ENCODE results near the gene TXNDC11. TPM values are rescaled to one million over a fixed set of nuclear protein-coding genes. Genes with fewer than 3 reads are reported as not detected.

The TXNDC11 gene
- total and polyA plus RNA-seq, 3 experiments from 2014 or later: 32.8 to 57.8 (median 38.8) TPM

DNA sequence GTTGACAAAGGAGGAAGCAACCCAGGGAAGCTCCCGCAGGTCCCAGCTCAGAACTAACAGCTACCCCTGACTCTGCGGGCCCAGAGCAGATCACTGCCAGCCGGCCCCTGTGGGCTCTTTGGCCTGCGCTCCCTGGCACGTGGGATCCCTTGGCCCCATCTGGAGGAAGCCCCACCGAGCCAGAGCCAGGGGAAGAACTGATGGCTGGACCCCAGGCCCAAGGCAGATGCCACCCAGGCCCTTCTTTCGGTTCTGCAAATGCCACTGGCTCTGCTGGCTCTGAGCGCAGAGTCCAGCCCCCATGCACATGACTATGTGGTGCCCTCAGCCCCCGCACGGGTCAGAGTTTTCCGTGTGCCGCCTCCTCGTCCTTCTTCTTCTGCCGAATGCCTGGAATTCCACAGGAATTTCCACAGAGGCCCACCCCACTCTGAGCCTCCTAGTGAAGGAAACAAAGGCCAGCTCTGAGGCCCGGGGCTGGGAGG lies 110.2 kb downstream of the TXNDC11 start:
- H3K4me1 ChIP-seq (ENCODE audit: insufficient read depth, low read length): peaks cover 13% of the 10 kb centered on the region
- H3K27ac Mint-ChIP-seq: no peak overlapping the region
- H3K36me3 ChIP-seq (ENCODE audit: insufficient read depth, low read length): no peaks in the 10 kb centered on the region
- H3K4me1 Mint-ChIP-seq: peaks cover 20 to 42% (median 32%) of the 10 kb centered on the region in 3 donors
- DNase-seq: no peak
- ChIA-PET POLR2A (no interaction called here), CTCF (interaction anchor here (2.8 kb wide), 1 partner anchor 100 kb away, joined by 8 read pairs; no protein-coding TSS in a partner anchor)
- H3K9me3 Mint-ChIP-seq: no peaks in the 10 kb centered on the region
- no peak overlapping the region for H3K27ac ChIP-seq (ENCODE audit: low read depth, low read length)
- H3K4me3 ChIP-seq (ENCODE audit: low read length): no peak overlapping the region
- no peaks in the 10 kb centered on the region for H3K27me3 Mint-ChIP-seq
- H3K27me3 ChIP-seq (ENCODE audit: insufficient read depth, low read length, poor library complexity, severe bottlenecking): no peaks in the 10 kb centered on the region
- no peak overlapping the region for H3K4me3 Mint-ChIP-seq
- no peaks in the 10 kb centered on the region for H3K36me3 Mint-ChIP-seq
- H3K9me3 ChIP-seq (ENCODE audit: low read length): no peaks in the 10 kb centered on the region

DNA sequence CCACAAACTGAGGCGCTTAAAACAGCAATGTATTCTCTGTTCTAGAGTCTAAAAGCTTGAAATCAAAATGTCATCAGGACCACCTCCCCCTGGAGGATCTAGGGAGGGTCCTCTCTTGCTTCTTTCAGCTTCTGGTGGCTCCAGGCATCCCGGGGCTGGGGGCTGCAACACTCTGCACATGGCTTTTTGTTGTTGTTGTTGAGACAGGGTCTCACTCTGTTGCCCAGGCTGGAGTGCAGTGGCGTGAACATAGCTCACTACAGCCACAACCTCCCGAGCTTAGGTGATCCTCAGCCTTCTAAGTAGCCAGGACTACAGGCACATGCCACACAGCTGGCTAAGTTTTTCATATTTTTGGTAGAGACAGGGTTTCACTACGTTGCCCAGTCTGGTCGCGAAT lies 111.4 kb downstream of the TXNDC11 start:
- DNase-seq: no peak
- peaks cover 22 to 42% (median 32%) of the 10 kb centered on the region in 3 donors for H3K4me1 Mint-ChIP-seq
- no peaks in the 10 kb centered on the region for H3K27me3 ChIP-seq (ENCODE audit: insufficient read depth, low read length, poor library complexity, severe bottlenecking)
- H3K27ac Mint-ChIP-seq: peak overlapping the region in 1 of 8 donors; percentile 21
- no peak overlapping the region for H3K27ac ChIP-seq (ENCODE audit: low read depth, low read length)
- no peaks in the 10 kb centered on the region for H3K27me3 Mint-ChIP-seq
- POLR2A ChIA-PET: no interaction called here
- H3K4me1 ChIP-seq (ENCODE audit: insufficient read depth, low read length): peaks cover 13% of the 10 kb centered on the region
- H3K36me3 Mint-ChIP-seq: no peaks in the 10 kb centered on the region
- H3K9me3 Mint-ChIP-seq: no peaks in the 10 kb centered on the region
- CTCF ChIA-PET: interaction anchor here (0.7 to 2.8 kb wide), 3 partner anchors 9 to 99 kb away, joined by 3 to 8 read pairs (median 6); no protein-coding TSS in a partner anchor
- H3K36me3 ChIP-seq (ENCODE audit: insufficient read depth, low read length): no peaks in the 10 kb centered on the region
- no peak overlapping the region for H3K4me3 Mint-ChIP-seq
- no peaks in the 10 kb centered on the region for H3K9me3 ChIP-seq (ENCODE audit: low read length)
- H3K4me3 ChIP-seq (ENCODE audit: low read length): no peak overlapping the region

DNA sequence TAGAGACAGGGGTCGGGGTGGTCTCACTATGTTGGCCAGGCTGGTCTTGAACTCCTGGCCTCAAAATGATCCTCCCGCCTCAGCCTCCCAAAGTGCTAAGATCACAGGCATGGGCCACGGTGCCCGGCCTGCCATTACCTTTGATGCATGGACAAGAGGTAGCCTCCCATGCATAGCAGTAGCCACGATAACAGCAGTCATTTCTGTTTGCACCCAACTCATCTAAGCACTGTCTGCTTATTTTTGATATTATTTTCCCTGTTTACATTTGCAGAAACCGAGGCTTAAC lies 111.9 kb downstream of the TXNDC11 start:
- Mint-ChIP-seq H3K9me3 (no peaks in the 10 kb centered on the region), H3K27ac (peak overlapping the region in 2 of 8 donors; percentile 21 to 87), H3K4me3 (no peak overlapping the region), H3K36me3 (no peaks in the 10 kb centered on the region), H3K27me3 (no peaks in the 10 kb centered on the region), H3K4me1 (peaks cover 25 to 46% (median 36%) of the 10 kb centered on the region in 3 donors)
- DNase-seq: no peak
- Histone ChIP-seq H3K27ac (ENCODE audit: low read depth, low read length) (no peak overlapping the region), H3K4me3 (ENCODE audit: low read length) (no peak overlapping the region), H3K36me3 (ENCODE audit: insufficient read depth, low read length) (no peaks in the 10 kb centered on the region), H3K27me3 (ENCODE audit: insufficient read depth, low read length, poor library complexity, severe bottlenecking) (no peaks in the 10 kb centered on the region), H3K4me1 (ENCODE audit: insufficient read depth, low read length) (peaks cover 13% of the 10 kb centered on the region), H3K9me3 (ENCODE audit: low read length) (no peaks in the 10 kb centered on the region)
- POLR2A ChIA-PET: no interaction called here
- CTCF ChIA-PET: interaction anchor here (0.6 to 2.8 kb wide), 4 partner anchors 9 to 679 kb away, joined by 3 to 8 read pairs (median 5); no protein-coding TSS in a partner anchor

DNA sequence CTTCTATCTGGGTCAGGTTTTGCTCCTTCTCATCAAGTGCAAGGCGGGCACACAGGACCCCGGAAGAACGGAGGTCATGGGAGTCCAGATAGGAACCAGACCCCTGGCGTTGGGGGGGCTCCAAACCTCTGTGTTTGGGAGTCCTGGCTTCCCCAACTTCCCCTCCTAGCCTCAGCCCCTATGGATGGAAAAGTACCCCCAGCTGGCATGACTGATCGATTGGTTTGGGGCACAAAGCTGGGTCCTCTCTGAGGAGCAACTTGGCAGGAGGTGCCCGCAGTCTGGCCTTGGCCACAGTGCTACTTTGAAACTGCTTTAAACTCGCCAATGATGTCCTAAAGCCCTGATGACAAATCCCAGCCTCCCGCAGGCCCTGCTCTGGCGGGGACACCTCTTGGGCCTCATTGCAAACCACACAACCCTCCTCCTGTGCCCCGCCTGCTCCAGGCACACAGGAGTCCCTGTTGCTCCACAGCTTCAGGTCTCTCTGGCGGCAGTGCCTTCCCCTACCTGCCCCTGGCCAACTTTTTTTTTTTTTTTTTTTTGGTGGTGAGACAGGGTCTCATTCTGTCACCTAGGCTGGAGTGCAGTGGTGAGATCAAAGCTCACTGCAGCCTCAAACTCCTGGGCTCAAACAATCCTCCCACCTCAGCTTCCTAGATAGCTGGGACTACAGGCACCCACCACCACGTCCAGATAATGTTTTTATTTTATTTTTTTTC lies 112.5 kb downstream of the TXNDC11 start:
- H3K27me3 Mint-ChIP-seq: no peaks in the 10 kb centered on the region
- Histone ChIP-seq H3K27me3 (ENCODE audit: insufficient read depth, low read length, poor library complexity, severe bottlenecking) (no peaks in the 10 kb centered on the region), H3K36me3 (ENCODE audit: insufficient read depth, low read length) (no peaks in the 10 kb centered on the region), H3K9me3 (ENCODE audit: low read length) (no peaks in the 10 kb centered on the region), H3K4me3 (ENCODE audit: low read length) (no peak overlapping the region), H3K27ac (ENCODE audit: low read depth, low read length) (no peak overlapping the region), H3K4me1 (ENCODE audit: insufficient read depth, low read length) (peaks cover 16% of the 10 kb centered on the region)
- DNase-seq: no peak
- H3K9me3 Mint-ChIP-seq: no peaks in the 10 kb centered on the region
- H3K4me1 Mint-ChIP-seq: peaks cover 30 to 51% (median 41%) of the 10 kb centered on the region in 3 donors
- H3K27ac Mint-ChIP-seq: peak overlapping the region in 2 of 8 donors; percentile 58 to 87
- no peak overlapping the region for H3K4me3 Mint-ChIP-seq
- POLR2A ChIA-PET: no interaction called here
- CTCF ChIA-PET: interaction anchor here (0.6 to 2.8 kb wide), 4 partner anchors 8 to 679 kb away, joined by 4 to 8 read pairs (median 5); no protein-coding TSS in a partner anchor
- H3K36me3 Mint-ChIP-seq: no peaks in the 10 kb centered on the region

Other genes with a start within 250 kb of the TXNDC11 start
- 100 to 1,000 TPM; 199 to 201 TPM for gene LITAF, start 155.9 kb downstream of the TXNDC11 start, total RNA-seq
- 629 TPM for gene LITAF, start 155.9 kb downstream of the TXNDC11 start, polyA plus RNA-seq
- gene SNN, start 74.4 kb downstream of the TXNDC11 start, total RNA-seq: 1 to 10 TPM; 5.8 to 6.0 TPM
- gene SNN, start 74.4 kb downstream of the TXNDC11 start, polyA plus RNA-seq: 10.6 TPM
- 10 to 100 TPM; 51.9 to 54.2 TPM for gene ZC3H7A, start 54.4 kb upstream of the TXNDC11 start, total RNA-seq
- gene ZC3H7A, start 54.4 kb upstream of the TXNDC11 start, polyA plus RNA-seq: 35.6 TPM
- gene RSL1D1, start 108.7 kb upstream of the TXNDC11 start, total RNA-seq: 100 to 1,000 TPM; 355 to 362 TPM
- 265 TPM for gene RSL1D1, start 108.7 kb upstream of the TXNDC11 start, polyA plus RNA-seq
- gene GSPT1, start 173.1 kb upstream of the TXNDC11 start, total RNA-seq: 100 to 1,000 TPM; 228 to 237 TPM
- gene GSPT1, start 173.1 kb upstream of the TXNDC11 start, polyA plus RNA-seq: 90.8 TPM
- gene NPIPB2, start 199.2 kb upstream of the TXNDC11 start, total RNA-seq: 1 to 10 TPM; 9.4 to 9.7 TPM
- gene NPIPB2, start 199.2 kb upstream of the TXNDC11 start, polyA plus RNA-seq: 1.3 TPM
- not detected for gene TNFRSF17, start 222.4 kb upstream of the TXNDC11 start, total RNA-seq
- gene TNFRSF17, start 222.4 kb upstream of the TXNDC11 start, polyA plus RNA-seq: not detected
- gene SNX29, start 233.9 kb upstream of the TXNDC11 start, total RNA-seq: 10 to 100 TPM; 12.0 to 14.4 TPM
- 12.4 TPM for gene SNX29, start 233.9 kb upstream of the TXNDC11 start, polyA plus RNA-seq